Purkinje cell (primary cell): Measurements from ENCODE around the gene RPS29. TPM values are rescaled to one million over a fixed set of nuclear protein-coding genes. Genes with fewer than 3 reads are reported as not detected.

Experiments
- polyA plus RNA-seq: library from polyadenylated mRNA; unstranded; fragments of >200 nt; fragmentation: Nextera tagmentation; gene quantifications from 2 replicates; pipeline ENCODE4 v1.2.1, GENCODE V29; 2014

The RPS29 gene
- polyA plus RNA-seq = 729 and 852 TPM in 2 replicates

GRCh38 chr14:49585803-49586672, at the start of gene RPS29:
RPS29 (minus strand) TSS chr14:49586380; CDS start chr14:49586346, 34 bp downstream.

DNA sequence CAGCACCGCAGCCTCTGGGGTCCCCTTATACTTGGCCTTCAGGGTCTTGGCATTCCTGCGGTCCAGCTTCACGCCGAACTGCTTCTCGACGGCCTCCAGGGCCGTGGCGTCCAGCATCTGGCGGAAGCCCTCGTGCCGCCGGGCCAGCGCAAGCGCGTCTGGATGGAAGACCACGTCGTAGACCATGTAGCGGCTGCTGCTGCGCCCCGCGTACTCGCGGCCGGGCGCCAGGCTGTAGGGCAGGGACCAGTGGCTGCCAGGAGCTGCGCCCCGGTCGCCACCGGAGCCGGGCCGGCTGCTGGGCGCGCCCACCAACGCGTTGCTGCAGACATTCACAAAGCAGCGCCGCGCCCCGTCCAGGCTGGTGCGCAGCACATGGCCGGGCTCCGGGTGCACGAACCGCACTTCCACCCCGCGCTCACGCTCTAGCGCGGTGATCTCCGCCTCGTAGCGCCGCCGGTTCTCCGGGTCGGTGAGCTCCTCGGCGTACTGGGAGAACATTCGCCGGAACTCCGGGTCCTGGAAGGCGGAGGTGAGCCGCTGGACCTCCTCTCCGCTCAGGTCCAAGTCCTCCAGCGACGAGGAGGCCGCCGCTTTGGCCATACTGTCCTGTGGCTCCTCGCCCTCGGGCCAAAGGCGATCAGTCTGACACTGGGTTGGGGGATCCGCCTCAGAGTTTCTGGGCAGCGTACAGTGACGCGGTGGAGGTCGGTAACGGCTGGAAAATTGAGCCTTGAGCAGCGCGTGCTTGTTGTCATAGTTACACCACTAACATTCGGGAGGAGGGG, 48.6 kb upstream of the RPS29 start, which contains the start of gene DNAAF2:
TSS of gene DNAAF2 (minus strand) at position 698 of the 788 bp plus-strand sequence. CDS start at position 603, 95 bp downstream.

DNA sequence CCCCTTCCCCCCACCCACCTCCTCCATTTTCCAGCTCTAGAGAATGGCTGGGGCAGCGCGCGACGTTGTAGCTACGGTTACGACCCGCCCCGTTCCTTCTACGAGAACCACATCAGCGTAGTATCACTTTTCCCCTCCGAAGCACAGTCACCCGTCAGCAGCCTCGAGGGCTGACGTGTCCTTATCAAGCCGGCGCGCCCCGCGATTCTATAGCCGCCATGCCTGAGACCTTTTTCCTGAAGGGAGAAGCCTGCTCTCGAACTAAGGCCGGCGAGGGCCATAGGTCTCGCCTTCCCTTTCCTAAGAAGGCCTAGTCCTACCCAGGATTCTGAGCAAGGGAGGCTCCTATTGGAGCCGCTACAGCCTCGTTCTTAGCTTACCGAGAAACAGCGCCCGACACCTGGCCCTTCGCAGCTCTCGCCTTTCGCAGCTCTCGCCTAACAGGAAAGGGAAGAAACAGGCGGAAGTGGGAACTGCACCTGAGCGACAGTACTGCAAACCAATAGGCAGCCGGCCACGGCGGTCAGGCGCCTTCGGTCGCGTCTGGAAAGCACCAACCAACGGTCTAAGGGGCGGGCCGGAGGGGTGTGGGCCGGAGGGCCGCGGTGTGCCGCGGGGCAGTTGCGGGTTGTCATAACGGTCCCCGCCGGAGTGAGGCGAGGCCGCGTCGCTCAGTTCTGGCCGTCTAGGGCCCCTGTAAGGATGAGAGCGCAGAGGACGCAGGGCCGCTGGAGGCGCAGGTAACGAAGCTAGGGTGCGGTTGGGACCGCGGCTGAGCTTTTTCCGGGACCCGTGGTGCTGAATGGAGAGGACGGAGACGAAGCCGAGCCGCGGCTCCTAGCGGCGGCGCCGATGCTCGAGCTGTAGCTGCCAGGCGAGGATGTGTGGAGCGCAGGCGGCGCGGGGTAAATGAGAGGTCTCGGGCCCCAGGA, 34.3 kb upstream of the RPS29 start, which contains the start of the genes MGAT2 and RPL36AL:
TSS of gene MGAT2 (plus strand) at position 618 of the 932 bp plus-strand sequence. CDS start 470 bp downstream, outside the sequence.
TSS of gene RPL36AL (minus strand) at position 445 of the 932 bp plus-strand sequence. CDS start 1,522 bp downstream, outside the sequence.

GRCh38 chr14:49598485-49599300, 12.5 kb upstream of the RPS29 start, which contains the start of gene LRR1:
LRR1 (plus strand) TSS chr14:49598940; CDS start chr14:49599021, 81 bp downstream.

Other genes starting within 250 kb of the RPS29 start
- gene LRR1, start 12.6 kb upstream of the RPS29 start, polyA plus RNA-seq = 2.3 and 5.0 TPM in 2 replicates
- 505 and 578 TPM in 2 replicates for gene RPL36AL, start 34.2 kb upstream of the RPS29 start, polyA plus RNA-seq
- 23.1 and 24.6 TPM in 2 replicates for gene MGAT2, start 34.4 kb upstream of the RPS29 start, polyA plus RNA-seq
- gene DNAAF2, start 48.9 kb upstream of the RPS29 start, polyA plus RNA-seq = 11.1 and 14.9 TPM in 2 replicates
- 1.7 and 2.9 TPM in 2 replicates for gene POLE2, start 101.8 kb upstream of the RPS29 start, polyA plus RNA-seq
- gene KLHDC1, start 106.7 kb upstream of the RPS29 start, polyA plus RNA-seq = 16.5 and 28.7 TPM in 2 replicates
- gene KLHDC2, start 181.8 kb upstream of the RPS29 start, polyA plus RNA-seq = 79.3 and 106 TPM in 2 replicates